ENCODE measurements around the gene PCDHGA9. TPM values are rescaled to one million over a fixed set of nuclear protein-coding genes. Genes with fewer than 3 reads are reported as not detected.

PCDHGA9 gene
- total RNA-seq, result 1 to 10 TPM; 3.8 to 5.5 (median 5.1) TPM

- no peaks in the 10 kb centered on the region for H3K36me3 ChIP-seq
- peaks cover 0 to 3% (median 0%) of the 10 kb centered on the region in 3 donors for H3K4me1 ChIP-seq
- WGBS, 2 donors, result 16 to 35% methylated on average over 7 to 20 of the region's 27 CpGs
- H3K9me3 ChIP-seq, result peaks cover 15 to 94% (median 85%) of the 10 kb centered on the region in 3 donors
- DNase-seq, result no peak
- TF ChIP-seq CTCF (IDR thresholded peaks at IDR 0.05) (peak in 5 of 6 experiments; percentile 12 to 48 (median 19)), POLR2A (IDR thresholded peaks at IDR 0.05) (no peak)
- H3K4me3 ChIP-seq, result peak within 1 kb of the TSS in 3 of 4 donors; percentile 13 to 53 (median 35)
- intact Hi-C loops (cut with DNase I), result no loop called here
- peaks cover 0 to 39% (median 0%) of the 10 kb centered on the region in 4 donors for H3K27me3 ChIP-seq
- H3K27ac ChIP-seq, result no peak within 1 kb of the TSS
Observed at GRCh38 chr5:141402553-141403243, at the start of gene PCDHGA9. Gene PCDHGA9, plus strand, starts transcription at chr5:141402778. Its CDS starts 175 bp downstream, at chr5:141402953.

- H3K9me3 ChIP-seq, result peaks cover 5 to 98% (median 76%) of the 10 kb centered on the region in 3 donors
- peaks cover 0 to 44% (median 0%) of the 10 kb centered on the region in 4 donors for H3K27me3 ChIP-seq
- H3K27ac ChIP-seq, result no peak within 1 kb of the TSS
- intact Hi-C loops (cut with DNase I), result no loop called here
- H3K4me1 ChIP-seq, result no peaks in the 10 kb centered on the region
- peak within 1 kb of the TSS in 3 of 4 donors; percentile 11 to 47 (median 26) for H3K4me3 ChIP-seq
- WGBS, 2 donors, result 16 to 29% methylated on average over 5 to 13 of the region's 29 CpGs
- TF ChIP-seq POLR2A (IDR thresholded peaks at IDR 0.05) (no peak), CTCF (IDR thresholded peaks at IDR 0.05) (peak in 2 of 6 experiments; percentile 5 to 23)
- DNase-seq, result no peak
- no peaks in the 10 kb centered on the region for H3K36me3 ChIP-seq
Observed at GRCh38 chr5:141354900-141355469, 47.6 kb upstream of the PCDHGA9 start, which contains the start of gene PCDHGA4. Gene PCDHGA4, plus strand, starts transcription at chr5:141355021. Its CDS starts 87 bp downstream, at chr5:141355108.

DNA sequence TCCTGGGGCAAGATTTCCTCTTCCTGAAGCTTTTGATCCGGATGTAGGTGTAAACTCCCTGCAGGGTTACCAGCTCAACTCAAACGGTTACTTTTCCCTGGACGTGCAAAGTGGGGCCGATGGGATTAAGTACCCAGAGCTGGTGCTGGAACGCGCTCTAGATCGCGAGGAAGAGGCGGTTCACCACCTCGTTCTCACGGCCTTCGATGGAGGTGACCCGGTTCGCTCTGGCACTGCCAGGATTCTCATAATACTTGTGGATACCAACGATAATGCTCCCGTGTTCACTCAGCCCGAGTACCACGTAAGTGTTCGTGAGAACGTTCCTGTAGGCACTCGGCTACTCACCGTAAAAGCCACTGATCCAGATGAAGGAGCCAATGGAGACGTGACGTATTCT is 46.9 kb upstream of the PCDHGA9 start:
- 73 to 75% methylated on average over 20 to 24 of the region's 24 CpGs for WGBS, 2 donors
- H3K4me3 ChIP-seq, result peak overlapping the region in 2 of 4 donors; percentile 26 to 47

GRCh38 chr5:141356133-141356532 is 46.4 kb upstream of the PCDHGA9 start:
- H3K4me1 ChIP-seq, result no peaks in the 10 kb centered on the region
- H3K4me3 ChIP-seq, result no peak overlapping the region
- H3K27ac ChIP-seq, result no peak overlapping the region
- 67 to 69% methylated on average over 4 to 5 of the region's 5 CpGs for WGBS, 2 donors
- no peaks in the 10 kb centered on the region for H3K36me3 ChIP-seq
- no peak for TF ChIP-seq CTCF (IDR thresholded peaks at IDR 0.05)
- no peak for TF ChIP-seq POLR2A (IDR thresholded peaks at IDR 0.05)
- H3K9me3 ChIP-seq, result peaks cover 5 to 98% (median 76%) of the 10 kb centered on the region in 3 donors
- DNase-seq, result no peak
- H3K27me3 ChIP-seq, result peaks cover 0 to 43% (median 0%) of the 10 kb centered on the region in 4 donors
- intact Hi-C loops (cut with DNase I), result no loop called here

More for the DNA sequence above, 46.9 kb upstream of the PCDHGA9 start:
- peaks cover 0 to 43% (median 0%) of the 10 kb centered on the region in 4 donors for H3K27me3 ChIP-seq
- TF ChIP-seq CTCF (IDR thresholded peaks at IDR 0.05) (no peak), POLR2A (IDR thresholded peaks at IDR 0.05) (no peak)
- no peaks in the 10 kb centered on the region for H3K36me3 ChIP-seq
- DNase-seq, result no peak
- peaks cover 5 to 98% (median 76%) of the 10 kb centered on the region in 3 donors for H3K9me3 ChIP-seq
- H3K27ac ChIP-seq, result no peak overlapping the region
- no peaks in the 10 kb centered on the region for H3K4me1 ChIP-seq
- intact Hi-C loops (cut with DNase I), result no loop called here

DNA sequence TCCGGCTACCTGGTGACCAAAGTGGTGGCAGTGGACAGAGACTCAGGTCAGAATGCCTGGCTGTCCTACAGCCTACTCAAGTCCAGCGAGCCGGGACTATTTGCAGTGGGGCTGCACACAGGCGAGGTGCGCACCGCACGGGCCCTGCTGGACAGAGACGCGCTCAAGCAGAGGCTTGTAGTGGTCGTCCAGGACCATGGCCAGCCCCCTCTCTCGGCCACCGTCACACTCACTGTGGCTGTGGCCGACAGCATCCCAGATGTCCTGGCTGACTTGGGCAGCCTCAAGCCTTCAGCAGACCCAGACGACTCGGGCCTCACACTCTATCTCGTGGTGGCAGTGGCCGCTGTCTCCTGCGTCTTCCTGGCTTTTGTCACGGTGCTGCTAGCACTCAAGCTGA is 45.6 kb upstream of the PCDHGA9 start:
- TF ChIP-seq CTCF (IDR thresholded peaks at IDR 0.05) (no peak), POLR2A (IDR thresholded peaks at IDR 0.05) (no peak)
- H3K27ac ChIP-seq, result no peak overlapping the region
- H3K4me1 ChIP-seq, result no peaks in the 10 kb centered on the region
- H3K4me3 ChIP-seq, result peak overlapping the region in 1 of 4 donors; percentile 16
- WGBS, 2 donors, result 65% methylated on average over 12 of the region's 19 CpGs; no CpG with 5 or more reads in 1 of the 2 donors
- no peak for DNase-seq
- peaks cover 5 to 98% (median 76%) of the 10 kb centered on the region in 3 donors for H3K9me3 ChIP-seq
- peaks cover 0 to 43% (median 0%) of the 10 kb centered on the region in 4 donors for H3K27me3 ChIP-seq
- H3K36me3 ChIP-seq, result no peaks in the 10 kb centered on the region
- intact Hi-C loops (cut with DNase I), result no loop called here
